Caki2 (cell line): ENCODE results near the gene CBFA2T2. TPM values are rescaled to one million over a fixed set of nuclear protein-coding genes. Genes with fewer than 3 reads are reported as not detected.
"Not testable (repeated sequence)": the region's sequence is repeated elsewhere in the genome, so short reads cannot be mapped to it uniquely, and the experiment has no call there.

Source experiments
- DNase-seq: peaks from one replicate; pipeline ENCODE4 v3.0.0-alpha.2; 2015; ENCODE audit warnings: low read depth
- in situ Hi-C: cut with HindIII; loops from 2 replicates; pipeline ENCODE4 v1.10.0; 2016; ENCODE audit warnings: low sequenced_read_pairs, low pct_unique_long_range_greater_than_20kb, mixed read lengths
- total RNA-seq: library from RNA; depleted of rRNA; stranded (reverse); fragments of >200 nt; shearing (Covaris generic); gene quantifications from 2 replicates; pipeline ENCODE4 v1.2.3, GENCODE V29; 2014; ENCODE audit warnings: low replicate concordance

Gene CBFA2T2
- total RNA-seq, 1 experiment from 2014 or later = 56.1 TPM

DNA sequence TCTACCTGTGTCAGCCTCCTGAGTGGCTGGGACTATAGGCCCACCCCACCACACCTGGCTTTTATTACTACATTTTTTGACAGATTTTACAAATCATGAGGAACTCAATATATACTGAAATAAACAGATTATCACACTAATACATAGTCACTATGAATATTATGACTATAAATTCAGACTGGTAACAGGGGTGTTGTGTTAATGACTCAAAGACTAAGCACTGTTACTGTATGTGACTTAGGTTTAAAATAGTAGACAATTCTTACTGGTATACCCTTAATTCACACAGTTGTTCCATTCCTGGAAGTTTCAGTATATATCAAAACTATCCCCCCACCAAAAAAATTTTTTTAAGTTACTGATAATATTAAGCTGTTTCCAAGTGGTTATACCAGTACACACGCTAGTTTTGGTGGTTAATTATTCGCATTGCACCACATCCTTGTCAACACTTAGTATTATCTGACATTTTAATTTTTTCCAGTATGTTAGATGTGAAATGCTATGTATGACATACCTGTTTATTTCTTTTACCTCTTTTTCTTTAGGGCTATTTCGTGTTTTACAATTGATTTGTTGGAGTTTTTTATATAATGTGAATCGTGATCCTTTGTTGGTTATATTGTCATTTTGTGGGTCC lies 137.8 kb downstream of the CBFA2T2 start:
- no peak for DNase-seq
- in situ Hi-C loops = no loop called here

GRCh38 chr20:33629533-33629932 lies 139.6 kb downstream of the CBFA2T2 start:
- in situ Hi-C loops = no loop called here
- DNase-seq = no peak

DNA sequence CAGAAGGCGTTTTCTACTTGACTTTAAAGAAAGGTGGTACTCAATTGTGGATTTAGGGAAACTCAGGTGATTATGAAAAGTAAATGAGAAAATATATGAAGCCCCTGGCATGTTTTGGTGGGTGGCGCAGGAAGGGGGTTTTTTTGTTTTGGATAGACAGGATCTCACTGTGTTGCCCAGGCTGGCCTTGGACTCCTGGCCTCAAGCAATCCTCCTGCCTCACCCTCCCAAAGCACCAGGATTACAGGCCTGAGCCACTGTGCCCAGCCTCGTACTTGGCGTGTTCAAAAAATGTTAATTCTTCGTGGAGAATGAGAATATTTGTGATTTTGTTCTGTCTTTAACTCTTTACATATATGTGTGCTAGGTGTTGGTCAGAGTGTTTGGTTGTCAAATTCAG lies 140.1 kb downstream of the CBFA2T2 start:
- DNase-seq = no peak
- in situ Hi-C loops = no loop called here

DNA sequence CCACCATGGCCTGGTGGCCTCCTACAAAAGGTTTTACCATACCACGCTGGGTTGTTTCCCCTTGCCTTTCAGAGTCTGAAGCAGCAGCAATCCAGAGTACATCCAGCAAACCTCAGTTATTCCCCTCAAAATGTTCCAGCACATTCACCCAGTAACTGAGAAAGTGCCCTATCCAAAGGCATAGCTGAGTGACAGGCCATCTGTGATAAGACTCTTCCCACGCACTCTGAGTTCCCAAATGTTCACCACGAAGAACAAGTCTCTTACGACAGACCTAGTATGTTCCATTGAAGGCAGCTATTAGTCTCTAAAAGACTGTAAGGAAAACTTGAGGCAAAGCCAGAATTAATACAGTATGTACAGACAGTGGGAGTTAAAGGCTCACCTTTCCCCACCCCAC lies 140.6 kb downstream of the CBFA2T2 start:
- in situ Hi-C loops = no loop called here
- no peak for DNase-seq

- in situ Hi-C loops, DNase-seq: not testable (repeated sequence)
Observed at GRCh38 chr20:33631910-33632309, 142.0 kb downstream of the CBFA2T2 start.

- DNase-seq = no peak
- in situ Hi-C loops = no loop called here
Observed at GRCh38 chr20:33635341-33635740, 145.4 kb downstream of the CBFA2T2 start.

GRCh38 chr20:33636776-33637175 lies 146.9 kb downstream of the CBFA2T2 start:
- no peak for DNase-seq
- in situ Hi-C loops = no loop called here

- in situ Hi-C loops = no loop called here
Observed at GRCh38 chr20:33640287-33640686, 150.4 kb downstream of the CBFA2T2 start.

GRCh38 chr20:33644313-33645071 lies 154.6 kb downstream of the CBFA2T2 start:
- no peak for DNase-seq
- in situ Hi-C loops = no loop called here

More at GRCh38 chr20:33640287-33640686, 150.4 kb downstream of the CBFA2T2 start:
- DNase-seq = no peak

GRCh38 chr20:33645072-33645358 lies 155.1 kb downstream of the CBFA2T2 start:
- DNase-seq = no peak
- in situ Hi-C loops = no loop called here

DNA sequence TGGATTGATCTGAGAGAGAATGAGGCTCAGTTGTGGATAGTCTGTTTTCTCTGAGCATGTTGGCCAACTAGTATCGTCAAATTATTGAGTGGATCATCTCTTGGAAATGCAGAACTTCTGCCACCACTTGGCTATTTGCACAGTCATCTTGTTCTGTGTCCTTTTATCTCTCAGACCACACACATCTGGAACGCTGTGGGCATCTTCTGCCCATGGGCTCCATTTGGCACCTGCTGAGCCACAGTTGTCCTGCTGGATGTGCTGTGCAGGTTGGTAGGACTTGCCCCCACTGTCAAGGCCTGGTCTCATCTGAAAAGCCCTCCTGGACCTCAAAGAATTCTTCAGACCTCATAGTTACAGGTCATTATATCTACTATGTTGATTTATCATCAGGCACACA lies 155.5 kb downstream of the CBFA2T2 start:
- in situ Hi-C loops = no loop called here
- DNase-seq = no peak

DNA sequence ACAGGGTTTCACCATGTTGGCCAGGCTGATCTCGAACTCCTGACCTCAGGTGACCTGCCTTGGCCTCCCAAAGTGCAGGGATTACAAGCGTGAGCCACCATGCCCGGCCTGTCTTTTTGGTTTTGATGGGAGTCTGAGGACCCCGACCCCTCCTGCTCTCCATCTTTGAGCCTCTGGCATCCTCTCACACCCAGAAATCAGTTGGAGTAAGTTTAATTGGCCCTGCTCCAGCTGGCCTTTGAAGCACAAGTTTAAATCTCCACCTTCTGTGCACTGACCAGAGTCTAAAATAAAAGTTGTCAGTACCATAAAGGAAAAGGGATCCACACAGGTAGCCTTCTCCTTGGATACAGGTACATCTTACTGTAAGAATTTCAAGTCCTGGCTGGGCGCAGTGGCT lies 156.3 kb downstream of the CBFA2T2 start:
- in situ Hi-C loops = no loop called here
- no peak for DNase-seq

DNA sequence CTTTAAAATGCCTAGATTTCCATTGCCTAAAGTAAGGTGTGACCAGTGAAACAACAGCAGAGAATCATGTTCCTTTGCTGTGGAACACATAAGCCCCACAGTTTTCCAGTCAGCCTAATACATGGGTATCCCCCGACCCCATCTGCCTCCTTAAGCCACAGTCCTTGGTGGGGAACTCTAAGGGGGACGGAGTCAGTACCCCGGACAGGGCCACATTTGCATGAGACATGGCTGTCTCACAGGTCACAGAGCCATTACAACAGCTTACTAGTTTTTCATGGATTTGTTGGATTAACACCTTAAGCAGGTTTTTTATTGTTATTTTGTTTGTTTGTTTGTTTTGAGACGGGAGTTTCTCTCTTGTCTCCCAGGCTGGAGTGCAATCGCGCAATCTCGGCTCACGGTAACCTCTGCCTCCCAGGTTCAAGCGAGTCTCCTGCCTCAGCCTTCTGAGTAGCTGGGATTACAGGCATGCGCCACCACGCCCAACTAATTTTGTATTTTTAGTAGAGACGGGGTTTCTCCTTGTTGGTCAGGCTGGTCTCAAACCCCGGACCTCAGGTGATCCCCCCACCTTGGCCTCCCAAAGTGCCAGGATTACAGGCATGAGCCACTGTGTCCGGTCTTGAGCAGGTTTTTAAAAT lies 157.2 kb downstream of the CBFA2T2 start:
- DNase-seq, in situ Hi-C loops: not testable (repeated sequence)

GRCh38 chr20:33647603-33648395 lies 157.9 kb downstream of the CBFA2T2 start:
- DNase-seq = peak; percentile 80
- in situ Hi-C loops = no loop called here

DNA sequence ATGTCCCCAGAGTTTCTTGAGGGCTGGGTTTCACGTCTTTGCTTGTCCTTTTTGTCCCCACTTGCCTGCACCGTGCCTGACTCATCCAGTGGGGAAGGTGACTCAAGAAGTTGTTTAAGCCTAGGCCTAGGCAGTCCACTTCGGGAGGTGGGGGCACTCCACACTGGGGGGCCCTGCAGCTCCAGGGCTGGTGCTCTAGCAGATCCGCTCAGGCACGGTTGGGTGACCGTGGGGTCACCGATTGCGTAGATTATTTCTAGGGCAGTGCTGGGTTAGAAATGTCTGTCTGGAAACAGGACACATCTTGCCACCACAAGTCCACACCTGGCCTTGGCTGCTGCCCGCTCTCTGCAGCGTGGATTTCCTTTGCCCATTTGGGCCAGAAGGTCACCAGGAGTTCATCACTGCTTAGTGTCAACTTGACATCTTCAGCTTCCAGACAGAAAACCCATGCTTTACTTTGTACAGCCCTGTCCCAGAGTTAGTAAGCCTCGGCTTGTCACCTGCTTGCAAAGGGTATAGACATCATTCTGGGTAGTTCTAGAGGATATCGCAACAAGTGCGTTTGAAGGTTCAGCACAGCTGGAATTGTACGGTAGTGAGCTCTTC lies 158.6 kb downstream of the CBFA2T2 start:
- in situ Hi-C loops = no loop called here
- peak; percentile 71 for DNase-seq

DNA sequence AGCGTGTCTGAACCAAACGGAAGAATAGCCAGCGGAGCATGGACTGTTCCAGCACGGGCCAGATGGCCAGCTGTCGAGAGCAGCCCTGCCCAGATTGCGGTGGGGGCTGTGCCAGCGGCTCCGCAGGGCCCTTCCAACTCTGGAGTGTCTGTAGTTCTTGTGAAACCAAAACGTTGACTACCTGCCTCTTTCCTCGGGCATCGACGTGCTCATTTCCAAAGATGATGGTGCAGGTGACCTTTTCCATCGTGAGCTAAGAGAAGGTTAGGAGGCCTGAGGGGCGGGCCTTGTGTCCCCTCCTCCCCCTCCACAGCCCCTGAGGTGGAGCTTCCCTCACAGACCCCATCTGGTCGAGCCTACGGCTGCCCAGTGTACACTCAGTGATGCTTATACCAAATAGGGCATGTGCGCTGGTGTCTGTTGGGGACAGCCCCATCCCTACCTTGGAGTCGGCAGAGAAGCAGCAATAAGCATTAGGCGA lies 159.3 kb downstream of the CBFA2T2 start:
- no peak for DNase-seq
- in situ Hi-C loops = no loop called here

- in situ Hi-C loops = no loop called here
- DNase-seq = no peak
Observed at GRCh38 chr20:33650111-33650752, 160.3 kb downstream of the CBFA2T2 start.
